ENCODE data around the gene PODN. TPM values are rescaled to one million over a fixed set of nuclear protein-coding genes. Genes with fewer than 3 reads are reported as not detected.

PODN gene
- total and polyA plus RNA-seq, 8 donors: 8.3 to 356 (median 33.5) TPM

GRCh38 chr1:53134042-53134485 lies 72.1 kb downstream of the PODN start:
- Histone ChIP-seq H3K4me3 (no peak overlapping the region), H3K27me3 (no peaks in the 10 kb centered on the region), H3K27ac (peak overlapping the region in 3 of 5 donors; percentile 4 to 82 (median 77)), H3K9me3 (peaks cover 0 to 10% (median 6%) of the 10 kb centered on the region in 4 donors), H3K4me1 (peaks cover 8 to 42% (median 17%) of the 10 kb centered on the region in 4 donors), H3K36me3 (no peaks in the 10 kb centered on the region)
- TF ChIP-seq EP300 (IDR thresholded peaks at IDR 0.05) (no peak), CTCF (IDR thresholded peaks at IDR 0.05) (no peak)
- WGBS, 5 donors: 94 to 98% (median 98%) methylated on average over 7 of the region's 7 CpGs
- DNase-seq: no peak
- intact Hi-C loops (cut with DNase I; ENCODE audit: low total_unique reads): no loop called here

Small RNAs within 50 kb of the gene (small RNA-seq; reads per million reads assigned to genes)
- 0 reads per million in 4 donors for gene HIGD1AP11

Other genes starting within 250 kb of the PODN start
- under 1 TPM in 1 of 5 donors, not detected in 4; 0.18 TPM for gene ZYG11A, start 219.5 kb upstream of the PODN start, total RNA-seq
- gene ZYG11A, start 219.5 kb upstream of the PODN start, polyA plus RNA-seq: under 1 TPM in 2 of 3 donors, not detected in 1; 0.06 to 0.23 TPM
- 100 to 1,000 TPM in 4 of 5 donors, 10 to 100 TPM in 1; 82.8 to 262 (median 140) TPM for gene ECHDC2, start 140.5 kb upstream of the PODN start, total RNA-seq
- 100 to 1,000 TPM in 2 of 3 donors, 10 to 100 TPM in 1; 80.4 to 161 (median 149) TPM for gene ECHDC2, start 140.5 kb upstream of the PODN start, polyA plus RNA-seq
- 100 to 1,000 TPM in 1 of 5 donors, 10 to 100 TPM in 4; 45.1 to 333 (median 86.4) TPM for gene SCP2, start 134.9 kb upstream of the PODN start, total RNA-seq
- 100 to 1,000 TPM; 107 to 347 (median 177) TPM for gene SCP2, start 134.9 kb upstream of the PODN start, polyA plus RNA-seq
- gene SLC1A7, start 80.4 kb downstream of the PODN start, total RNA-seq: under 1 TPM in 2 of 5 donors, not detected in 3; 0.29 to 0.45 TPM
- under 1 TPM in 1 of 3 donors, not detected in 2; 0.08 TPM for gene SLC1A7, start 80.4 kb downstream of the PODN start, polyA plus RNA-seq
- 100 to 1,000 TPM in 1 of 5 donors, 10 to 100 TPM in 3, 1 to 10 TPM in 1; 2.3 to 221 (median 24.2) TPM for gene CPT2, start 134.6 kb downstream of the PODN start, total RNA-seq
- 10 to 100 TPM; 12.3 to 30.5 (median 14.6) TPM for gene CPT2, start 134.6 kb downstream of the PODN start, polyA plus RNA-seq
- 10 to 100 TPM; 31.6 to 52.7 (median 38.0) TPM for gene CZIB, start 158.4 kb downstream of the PODN start, total RNA-seq
- 10 to 100 TPM; 60.8 to 78.8 (median 74.9) TPM for gene CZIB, start 158.4 kb downstream of the PODN start, polyA plus RNA-seq
- gene MAGOH, start 176.3 kb downstream of the PODN start, total RNA-seq: 10 to 100 TPM in 3 of 5 donors, 1 to 10 TPM in 2; 2.9 to 58.3 (median 25.5) TPM
- 100 to 1,000 TPM in 1 of 3 donors, 10 to 100 TPM in 2; 73.3 to 105 (median 81.9) TPM for gene MAGOH, start 176.3 kb downstream of the PODN start, polyA plus RNA-seq

Data from stomach (tissue), 9 donors.